Right lung (tissue), 5 donors: ENCODE results near the gene CPT1B. TPM values are rescaled to one million over a fixed set of nuclear protein-coding genes. Genes with fewer than 3 reads are reported as not detected.
"Not testable (repeated sequence)": the region's sequence is repeated elsewhere in the genome, so short reads cannot be mapped to it uniquely, and the experiment has no call there.

Experiments
- DNase-seq, 2 donors: peaks; one replicate each; pipeline ENCODE4 v3.0.0-alpha.2; 2013
- polyA plus RNA-seq, 5 donors: library from polyadenylated mRNA; unstranded; fragments of 120-200 nt; gene quantifications; one replicate each; pipeline versions ENCODE4 v1.2.1 to v1.2.3, GENCODE V29; 2013; ENCODE audit warnings: inconsistent platforms in 1 of 5, low replicate concordance in 1 of 5; ENCODE audit not compliant: insufficient read length in 5 of 5, insufficient read depth in 1 of 5

The CPT1B gene
- polyA plus RNA-seq, 5 donors: 8.8 to 12.4 (median 12.1) TPM

DNA sequence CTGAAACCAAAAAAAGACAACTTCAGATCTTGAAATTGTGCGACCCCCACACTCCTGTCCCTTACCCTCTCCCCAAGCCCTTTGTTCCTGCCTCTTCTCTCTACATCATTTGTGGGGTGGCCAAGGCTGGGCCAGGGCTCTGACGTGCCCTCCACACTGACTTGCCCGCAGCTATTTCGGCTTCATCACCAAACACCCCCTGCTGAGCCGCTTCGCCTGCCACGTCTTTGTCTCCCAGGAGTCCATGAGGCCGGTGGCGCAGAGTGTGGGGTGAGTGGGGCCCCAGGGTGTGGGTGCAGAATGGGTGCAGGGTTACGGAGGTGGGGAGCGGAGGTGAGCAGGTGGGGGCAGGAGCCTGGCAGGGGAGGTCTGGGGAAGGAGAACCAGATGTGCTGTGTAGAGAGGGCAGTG is 31.8 kb upstream of the CPT1B start:
- no peak for DNase-seq

- DNase-seq: no peak
Measured at GRCh38 chr22:50609599-50609998, 31.4 kb upstream of the CPT1B start.

DNA sequence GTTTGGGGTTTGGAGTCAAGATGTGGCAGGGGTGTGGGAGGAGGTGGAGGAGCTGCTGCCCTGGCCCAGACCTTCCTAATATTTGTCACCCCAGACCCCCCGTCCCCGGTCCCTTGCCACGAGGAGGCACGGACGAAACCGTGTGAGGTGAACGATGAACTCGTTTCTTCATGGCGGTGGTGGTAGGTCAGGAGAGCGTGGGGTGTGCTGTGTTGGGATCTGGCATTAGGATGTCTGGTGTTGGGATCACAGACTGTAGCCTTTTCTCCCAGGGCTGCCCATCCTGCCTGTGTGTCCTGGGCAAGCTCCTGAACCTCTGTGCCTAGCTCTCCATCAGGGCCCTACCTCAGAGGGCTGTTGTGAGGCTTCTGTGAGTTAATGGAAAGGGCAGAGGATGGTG is 30.8 kb upstream of the CPT1B start:
- no peak for DNase-seq

DNA sequence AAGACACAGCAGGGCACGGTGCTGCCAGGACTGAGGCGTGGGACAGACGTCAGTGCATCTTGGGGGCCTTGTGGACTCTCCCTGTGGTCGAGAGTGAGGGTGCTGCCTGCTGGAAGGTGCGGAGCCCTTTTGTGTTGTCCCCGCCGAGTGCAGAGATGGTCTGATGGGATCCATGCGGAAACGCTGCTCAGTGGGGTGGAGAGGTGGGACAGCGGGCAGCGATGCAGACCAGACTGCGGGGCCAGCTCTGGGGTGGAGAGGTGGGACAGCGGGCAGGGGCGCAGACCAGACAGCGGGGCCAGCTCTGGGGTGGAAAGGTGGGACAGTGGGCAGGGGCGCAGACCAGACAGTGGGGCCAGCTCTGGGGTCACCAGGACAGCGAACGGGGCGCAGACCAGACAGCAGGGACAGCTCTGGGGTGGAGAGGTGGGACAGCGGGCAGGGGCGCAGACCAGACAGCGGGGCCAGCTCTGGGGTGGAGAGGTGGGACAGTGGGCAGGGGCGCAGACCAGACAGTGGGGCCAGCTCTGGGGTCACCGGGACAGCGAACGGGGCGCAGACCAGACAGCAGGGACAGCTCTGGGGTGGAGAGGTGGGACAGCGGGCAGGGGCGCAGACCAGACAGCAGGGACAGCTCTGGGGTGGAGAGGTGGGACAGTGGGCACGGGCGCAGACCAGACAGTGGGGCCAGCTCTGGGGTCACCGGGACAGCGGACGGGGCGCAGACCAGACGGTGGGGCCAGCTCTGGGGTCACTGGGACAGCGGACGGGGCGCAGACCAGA is 30.0 kb upstream of the CPT1B start:
- DNase-seq: not testable (repeated sequence)

GRCh38 chr22:50607659-50608020 is 29.4 kb upstream of the CPT1B start:
- DNase-seq: no peak

GRCh38 chr22:50606946-50607658 is 28.9 kb upstream of the CPT1B start:
- DNase-seq: no peak

DNA sequence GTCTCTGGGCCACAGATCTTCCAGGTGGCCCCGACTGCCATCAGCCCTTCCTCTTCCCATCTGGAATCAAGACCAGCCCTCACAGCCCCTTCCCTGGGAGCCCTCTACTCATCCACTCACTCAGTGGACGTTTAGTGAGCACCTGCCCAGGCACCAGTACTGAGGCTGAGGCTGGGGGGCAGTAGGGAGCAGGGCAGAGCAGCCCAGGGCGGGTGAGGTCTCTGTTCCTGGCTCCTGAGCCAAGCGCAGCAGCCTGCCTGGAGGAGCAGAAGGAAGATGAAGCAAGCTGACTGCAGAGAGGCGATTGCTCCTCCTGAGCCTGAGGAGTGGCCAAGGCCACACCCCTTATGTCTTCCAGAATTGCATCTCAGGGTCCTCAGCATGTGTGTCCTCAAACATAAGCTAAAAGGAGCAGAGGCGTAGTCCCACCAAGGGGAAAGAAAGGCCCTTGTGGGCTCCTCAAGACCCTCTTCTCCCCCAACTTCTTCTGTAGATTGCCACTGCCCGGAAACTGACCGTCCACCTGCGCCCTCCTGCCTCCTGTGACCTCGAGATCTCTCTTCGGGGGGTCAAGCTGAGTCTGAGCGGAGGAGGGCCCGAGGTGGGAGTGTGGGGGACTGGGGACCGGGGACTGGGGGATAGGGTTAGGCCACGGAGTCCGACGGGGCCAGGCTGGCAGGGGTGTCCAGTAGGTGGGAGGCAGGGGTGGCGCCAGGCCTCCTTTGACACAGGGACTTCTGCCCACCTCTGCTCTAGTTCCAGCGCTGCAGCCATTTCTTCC is 28.1 kb upstream of the CPT1B start:
- no peak for DNase-seq

DNA sequence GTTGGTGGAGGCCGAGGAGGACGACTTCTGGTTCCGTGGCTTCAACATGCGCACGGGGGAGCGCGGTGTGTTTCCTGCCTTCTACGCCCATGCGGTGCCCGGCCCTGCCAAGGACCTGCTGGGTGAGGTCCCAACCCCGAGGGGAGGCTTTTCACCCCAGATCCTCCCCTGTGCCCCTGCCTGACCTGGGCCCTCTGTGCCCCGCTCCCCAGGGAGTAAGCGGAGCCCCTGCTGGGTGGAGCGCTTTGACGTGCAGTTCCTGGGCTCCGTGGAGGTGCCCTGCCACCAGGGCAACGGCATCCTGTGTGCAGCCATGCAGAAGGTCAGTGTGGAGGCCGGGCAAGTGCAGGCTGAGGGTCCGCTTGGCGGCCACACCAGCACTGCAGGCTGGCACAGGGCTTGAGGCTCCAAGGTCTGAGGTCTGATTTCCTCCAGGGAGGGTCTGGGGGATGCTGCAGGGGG is 27.4 kb upstream of the CPT1B start:
- DNase-seq: no peak

DNA sequence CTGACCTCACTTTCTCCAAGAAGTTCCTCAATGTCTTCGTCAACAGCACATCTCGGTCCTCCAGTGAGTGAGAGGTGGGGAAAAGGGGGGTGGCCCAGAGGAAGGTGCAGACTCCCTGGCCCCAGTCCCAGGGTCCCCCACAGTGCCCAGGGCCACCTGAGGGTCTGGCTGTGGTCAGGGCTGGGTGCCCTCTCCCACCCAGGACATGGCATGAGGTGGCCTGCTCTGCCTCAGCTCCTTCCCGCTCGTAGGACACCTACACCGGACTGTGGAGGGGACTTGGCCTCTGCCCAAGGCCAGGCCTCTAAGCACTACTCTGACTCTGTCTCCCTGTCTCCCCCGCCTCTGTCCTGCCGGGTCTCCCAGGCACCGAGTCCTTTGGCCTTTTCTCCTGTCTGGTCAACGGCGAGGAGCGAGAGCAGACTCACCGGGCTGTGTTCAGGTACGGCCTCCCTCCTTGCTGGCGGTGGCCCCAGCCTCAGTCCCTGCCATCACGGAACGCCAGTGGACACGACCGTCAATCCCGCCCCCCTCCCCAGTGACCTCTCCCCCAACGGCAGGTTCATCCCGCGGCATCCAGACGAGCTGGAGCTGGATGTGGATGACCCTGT is 26.9 kb upstream of the CPT1B start:
- DNase-seq: no peak

GRCh38 chr22:50604256-50605001 is 26.2 kb upstream of the CPT1B start:
- no peak for DNase-seq

DNA sequence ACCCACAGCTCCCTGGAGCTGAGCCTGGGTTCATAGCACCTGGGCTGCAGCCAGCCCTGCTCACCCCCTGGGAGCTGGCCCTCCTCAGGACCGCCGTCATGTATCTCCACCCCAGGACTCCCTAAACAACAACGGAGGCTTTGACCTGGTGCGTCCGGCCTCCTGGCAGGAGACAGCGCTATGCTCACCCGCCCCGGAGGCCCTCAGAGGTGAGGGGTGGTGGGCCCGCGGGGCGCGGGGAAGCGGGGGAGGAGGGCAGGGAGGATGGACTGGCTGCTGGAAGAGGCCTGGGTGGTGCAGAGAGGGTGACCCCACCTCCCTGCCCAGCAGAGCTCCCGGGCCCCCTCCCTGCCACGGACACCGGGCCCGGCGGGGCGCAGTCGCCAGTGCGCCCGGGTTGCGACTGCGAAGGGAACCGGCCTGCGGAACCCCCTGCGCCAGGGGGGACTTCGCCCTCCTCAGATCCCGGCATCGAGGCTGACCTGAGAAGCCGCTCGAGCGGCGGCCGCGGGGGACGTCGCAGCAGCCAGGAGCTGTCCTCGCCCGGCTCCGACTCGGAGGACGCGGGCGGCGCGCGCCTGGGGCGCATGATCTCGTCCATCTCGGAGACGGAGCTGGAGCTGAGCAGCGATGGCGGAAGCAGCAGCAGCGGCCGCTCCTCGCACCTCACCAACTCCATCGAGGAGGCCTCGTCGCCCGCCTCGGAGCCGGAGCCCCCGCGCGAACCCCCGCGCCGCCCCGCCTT is 25.5 kb upstream of the CPT1B start:
- no peak for DNase-seq

- DNase-seq: no peak
Measured at GRCh38 chr22:50602338-50602700, 24.1 kb upstream of the CPT1B start.

DNA sequence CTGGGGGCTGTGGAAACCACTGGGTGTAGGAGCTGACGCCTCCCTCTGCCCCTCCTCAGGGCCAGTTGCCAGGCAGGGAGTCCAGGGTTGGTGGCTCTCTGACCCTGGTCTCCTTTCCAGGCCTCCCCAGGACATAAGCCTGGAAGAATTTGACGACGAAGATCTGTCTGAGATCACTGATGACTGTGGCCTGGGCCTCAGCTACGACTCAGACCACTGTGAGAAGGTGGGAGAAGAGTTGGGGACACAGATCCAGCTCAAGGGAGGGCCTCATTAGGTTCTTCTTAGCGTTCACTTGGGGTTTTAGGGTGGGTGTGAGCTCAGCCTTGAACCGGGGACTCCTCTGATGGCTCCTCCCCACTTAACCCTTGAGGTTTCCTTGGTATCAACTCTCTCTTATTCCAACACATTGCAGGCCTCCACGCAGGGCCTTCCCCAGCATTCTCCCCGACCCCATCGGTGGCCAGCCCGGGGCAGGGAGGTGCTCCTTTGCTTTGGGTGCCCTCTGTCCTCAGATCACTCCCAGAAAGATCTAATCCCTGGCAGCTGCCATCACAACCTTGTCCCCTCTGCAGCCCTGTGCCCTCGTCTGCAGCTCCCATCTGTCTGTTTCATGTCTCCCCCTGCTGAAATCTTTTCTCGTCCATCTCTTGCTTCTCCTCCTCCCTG is 23.6 kb upstream of the CPT1B start:
- DNase-seq: no peak

DNA sequence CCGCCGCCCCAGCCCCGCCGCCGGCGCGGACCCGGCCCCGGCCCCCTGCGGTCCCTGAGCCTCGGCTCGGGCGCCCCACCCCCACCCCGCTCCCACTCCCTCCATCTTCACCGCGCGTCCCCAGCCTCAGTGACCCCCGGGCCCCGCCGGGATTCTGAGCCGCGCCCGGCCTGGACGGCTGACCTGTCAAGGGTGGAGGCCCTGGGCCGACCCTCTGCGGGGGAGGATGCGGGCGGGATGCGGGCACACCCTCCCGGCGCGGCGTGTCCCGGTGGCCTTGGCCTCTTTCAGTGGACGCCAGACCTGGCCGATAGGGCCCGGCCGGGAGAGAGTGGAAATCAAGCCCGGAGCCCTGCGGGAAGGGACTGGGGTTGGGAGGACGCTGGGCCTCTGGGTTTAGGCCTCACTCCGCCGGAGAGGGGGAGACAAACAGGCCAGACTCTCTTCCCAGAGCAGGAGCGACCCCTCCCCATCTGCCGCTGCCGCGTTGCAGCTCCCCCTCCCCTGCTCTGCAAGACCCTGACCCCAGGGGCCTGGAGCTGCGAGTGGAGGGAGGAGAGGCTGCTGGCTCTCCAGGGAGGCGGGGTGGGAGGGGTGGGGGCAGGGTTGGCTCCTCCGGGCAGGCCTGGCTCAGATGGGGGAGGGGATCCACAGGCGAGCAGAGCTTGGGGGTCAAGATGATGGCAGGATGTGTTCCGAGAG is 22.9 kb upstream of the CPT1B start:
- no peak for DNase-seq

- no peak for DNase-seq
Measured at GRCh38 chr22:50600538-50600937, 22.3 kb upstream of the CPT1B start, which contains the start of gene MAPK8IP2. Gene MAPK8IP2, plus strand, starts transcription at chr22:50600793. Its CDS starts 26 bp downstream, at chr22:50600819.

- peak; percentile 42 for DNase-seq
Measured at GRCh38 chr22:50599816-50600455, 21.7 kb upstream of the CPT1B start.

GRCh38 chr22:50597097-50597496 is 18.9 kb upstream of the CPT1B start:
- no peak for DNase-seq

GRCh38 chr22:50595189-50595588 is 17.0 kb upstream of the CPT1B start:
- no peak for DNase-seq

DNA sequence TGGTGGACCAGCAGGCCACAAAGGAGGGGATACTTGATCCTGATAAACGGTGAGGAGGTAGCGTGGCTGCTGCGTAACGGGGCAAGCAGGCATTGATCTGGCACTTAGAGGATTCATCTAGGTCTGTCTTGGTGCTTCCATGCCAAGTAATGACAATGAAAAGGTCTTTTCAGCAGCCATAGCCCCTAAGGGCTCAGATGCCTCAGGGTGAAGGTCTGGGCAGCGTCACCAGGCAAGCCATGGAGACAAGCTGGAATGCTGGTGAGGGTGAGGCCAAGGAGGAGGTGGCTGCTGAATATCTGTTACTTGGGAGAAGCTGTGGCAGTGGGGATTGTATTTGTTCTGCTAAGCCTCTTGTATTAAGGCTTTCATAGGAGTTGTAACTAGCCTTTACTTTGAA is 9.2 kb upstream of the CPT1B start:
- no peak for DNase-seq
